Stimulated activated CD8-positive, alpha-beta memory T cell treated with anti-CD3 and anti-CD28 coated beads, Interleukin-4, amount 100 ng/mL, for 48 hours (primary cell): ENCODE data around the gene LRRC27.

Experiments used
- DNase-seq: peaks from one replicate; pipeline ENCODE4 v3.0.0-alpha.2; 2020

Gene LRRC27

DNA sequence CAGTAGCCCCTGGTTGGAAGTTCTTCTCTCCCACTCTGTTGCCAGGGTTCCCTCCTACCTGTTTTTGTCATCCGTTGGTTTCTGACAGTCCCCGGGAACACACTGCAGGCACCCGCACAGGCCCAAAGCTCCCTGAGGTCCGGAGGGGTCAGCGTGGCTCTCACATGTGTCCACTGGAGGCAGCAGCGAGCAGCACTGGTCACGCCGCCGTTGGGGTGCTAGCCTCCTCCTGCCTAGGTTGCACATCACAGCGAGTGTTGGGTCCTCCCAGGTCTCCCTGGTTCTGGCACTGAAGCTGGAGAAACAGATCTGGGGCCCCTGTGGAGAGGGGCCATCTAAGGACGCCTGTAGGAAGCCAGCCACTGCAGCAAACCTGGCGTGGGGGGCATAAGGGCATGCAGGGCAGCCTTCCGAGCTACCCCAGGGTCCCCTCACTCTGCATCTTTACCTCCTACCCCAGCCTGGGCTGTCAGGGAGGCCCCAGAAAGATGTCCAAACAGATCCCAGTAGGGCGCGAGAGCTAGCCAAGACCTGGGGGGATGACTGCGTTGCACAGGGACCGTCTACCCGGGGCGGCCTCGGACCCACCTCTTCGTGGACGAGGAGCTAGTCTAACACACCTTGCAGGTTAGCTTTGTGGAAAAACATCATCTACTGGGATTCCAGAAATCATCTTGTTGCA, 28.9 kb downstream of the LRRC27 start:
- DNase-seq: peak; percentile 74

DNA sequence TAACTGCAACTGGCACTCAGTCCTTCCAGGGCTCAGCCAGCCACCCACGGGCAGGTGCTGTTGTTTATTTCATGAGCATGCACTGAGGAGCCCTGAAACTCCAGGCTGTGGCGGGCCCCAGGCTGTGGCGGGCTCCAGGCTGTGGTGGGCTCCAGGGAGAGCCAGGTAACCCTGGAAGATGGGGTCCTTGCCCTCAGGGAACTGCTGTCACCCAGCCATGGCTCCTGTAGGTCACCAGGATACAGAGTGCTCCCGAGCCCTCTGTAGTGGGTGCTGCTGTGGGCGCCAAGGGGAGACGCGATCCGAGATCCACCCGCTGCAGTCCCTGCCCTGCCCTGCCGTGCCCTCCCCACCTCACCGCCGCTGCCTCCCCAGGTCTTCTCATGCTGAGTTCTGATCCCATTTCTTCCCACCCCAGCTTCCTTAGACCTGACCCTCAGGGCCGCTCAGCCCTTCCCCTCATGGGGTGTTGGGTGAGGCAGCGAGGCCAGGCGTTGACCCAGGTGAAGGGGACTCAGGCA, 29.6 kb downstream of the LRRC27 start:
- no peak for DNase-seq

DNA sequence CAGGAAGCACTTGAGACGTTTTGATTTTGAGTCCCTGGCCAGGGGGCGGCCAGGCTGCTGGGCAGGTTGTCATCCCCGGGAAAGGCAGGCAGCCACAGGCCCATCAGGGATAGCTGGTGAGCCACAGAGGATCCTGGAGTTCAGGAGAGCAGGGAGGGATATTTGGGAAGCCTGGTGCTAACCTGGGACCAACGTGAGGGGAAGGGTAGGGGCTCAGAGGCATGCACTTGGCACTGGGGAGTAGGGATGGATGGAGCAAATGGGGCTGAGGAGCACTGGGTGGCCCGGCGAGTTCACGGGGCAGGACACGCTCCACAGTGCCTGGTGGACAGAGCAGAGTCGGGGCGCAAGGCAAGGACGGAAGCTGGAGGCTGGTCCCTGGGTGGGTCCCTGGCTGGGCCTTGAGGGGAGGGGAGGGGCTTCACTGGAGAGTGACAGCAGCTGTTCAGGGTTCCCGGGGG, 30.2 kb downstream of the LRRC27 start:
- no peak for DNase-seq

DNA sequence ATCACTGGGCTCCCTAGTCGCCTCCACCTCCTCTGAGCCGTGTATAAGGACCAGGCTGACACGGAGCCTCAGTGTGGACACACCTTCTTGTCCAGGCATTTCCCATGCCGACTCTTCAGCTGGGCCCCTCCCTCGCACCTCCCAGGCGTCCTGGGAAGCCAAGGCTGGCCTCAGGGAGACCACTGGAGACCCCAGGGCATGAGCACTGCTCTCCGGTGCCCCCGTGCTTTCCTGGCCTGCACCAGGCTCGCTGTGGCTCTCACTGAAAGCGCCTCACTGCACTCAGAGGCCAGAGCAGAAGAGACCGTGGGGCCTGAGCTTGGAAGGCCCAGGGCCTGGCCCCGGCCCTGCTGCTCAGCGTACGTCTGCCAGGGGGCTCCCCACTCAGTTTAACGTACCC, 31.4 kb downstream of the LRRC27 start:
- no peak for DNase-seq

DNA sequence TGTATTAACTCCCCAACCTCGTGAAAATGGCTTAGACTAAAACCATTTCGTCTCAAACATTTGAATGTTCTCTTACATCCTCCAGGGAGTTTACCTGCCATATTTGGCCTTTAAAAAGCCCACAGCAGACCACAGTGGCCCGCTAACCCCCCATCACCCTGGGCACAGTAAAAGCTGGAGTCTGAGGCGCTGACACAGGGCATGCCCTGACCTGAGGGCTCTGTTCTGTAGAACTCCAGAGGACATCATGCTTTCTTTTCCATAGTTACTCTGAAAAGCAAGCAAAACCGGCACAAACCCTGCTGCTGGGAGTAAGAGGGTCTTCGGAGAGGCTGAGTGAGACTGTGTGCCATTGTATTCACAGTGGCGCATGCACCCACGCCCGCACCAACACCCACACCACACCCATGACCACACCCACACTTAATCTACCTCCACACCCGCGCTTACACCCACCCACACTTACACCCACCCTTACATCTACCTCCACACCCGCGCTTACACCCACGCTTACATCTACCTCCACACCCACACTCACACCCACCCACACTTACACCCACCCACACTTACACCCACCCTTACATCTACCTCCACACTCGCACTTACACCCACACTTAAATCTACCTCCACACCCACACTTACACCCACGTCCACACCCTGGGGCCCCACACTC, 32.1 kb downstream of the LRRC27 start:
- no peak for DNase-seq

DNA sequence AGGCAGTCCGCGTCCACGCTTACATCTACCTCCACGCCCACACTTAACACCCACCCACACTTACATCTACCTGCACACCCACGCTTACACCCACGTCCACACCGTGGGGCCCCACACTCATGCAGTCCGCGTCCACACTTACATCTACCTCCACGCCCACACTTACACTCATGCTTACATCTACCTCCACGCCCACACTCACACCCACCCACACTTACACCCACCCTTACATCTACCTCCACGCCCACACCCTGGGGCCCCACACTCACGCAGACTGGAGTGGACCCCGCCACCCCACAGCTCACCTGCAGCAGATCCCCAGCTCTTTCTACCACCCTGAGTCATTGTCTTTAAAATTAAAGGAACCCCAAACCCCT, 32.6 kb downstream of the LRRC27 start:
- DNase-seq: peak; percentile 85

DNA sequence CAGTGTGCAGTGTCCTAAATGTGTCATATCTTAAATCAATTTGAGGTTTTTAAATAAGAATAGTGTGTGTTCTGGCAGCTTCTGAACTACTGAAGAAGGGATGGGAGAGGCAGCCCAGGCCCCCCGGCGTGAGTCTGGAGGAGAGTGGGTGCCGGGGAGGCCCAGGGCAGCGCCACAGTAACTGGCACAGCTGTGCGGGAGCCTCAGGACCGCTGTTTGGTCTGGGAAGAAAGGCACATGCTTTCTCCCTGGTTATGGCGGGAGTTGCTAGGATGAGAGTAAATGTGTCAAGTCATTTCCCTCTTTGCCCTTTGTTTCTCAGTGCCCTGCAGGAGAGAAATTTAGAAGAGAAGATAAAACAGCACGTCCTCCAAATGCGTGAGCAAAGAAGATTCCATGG, 33.1 kb downstream of the LRRC27 start:
- DNase-seq: no peak

DNA sequence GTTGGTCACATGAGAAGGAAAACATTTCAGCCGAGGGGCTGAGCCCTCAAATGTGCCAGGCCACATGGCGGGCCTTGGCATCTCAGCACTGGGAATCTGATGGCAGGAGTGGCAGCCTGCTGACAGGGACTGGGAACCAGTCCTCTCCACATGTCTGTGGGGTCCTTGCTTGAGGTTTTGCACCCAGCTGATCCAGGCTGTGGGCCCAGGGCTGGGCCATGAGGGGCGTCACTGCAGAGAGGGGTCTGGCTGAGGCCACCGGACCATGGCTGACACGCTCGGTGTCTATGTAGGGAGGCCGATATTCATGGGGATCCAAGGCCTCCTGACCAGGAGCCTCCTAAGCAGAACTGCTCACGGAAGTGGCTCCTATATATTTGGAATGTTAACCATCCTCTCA, 34.0 kb downstream of the LRRC27 start:
- DNase-seq: no peak

DNA sequence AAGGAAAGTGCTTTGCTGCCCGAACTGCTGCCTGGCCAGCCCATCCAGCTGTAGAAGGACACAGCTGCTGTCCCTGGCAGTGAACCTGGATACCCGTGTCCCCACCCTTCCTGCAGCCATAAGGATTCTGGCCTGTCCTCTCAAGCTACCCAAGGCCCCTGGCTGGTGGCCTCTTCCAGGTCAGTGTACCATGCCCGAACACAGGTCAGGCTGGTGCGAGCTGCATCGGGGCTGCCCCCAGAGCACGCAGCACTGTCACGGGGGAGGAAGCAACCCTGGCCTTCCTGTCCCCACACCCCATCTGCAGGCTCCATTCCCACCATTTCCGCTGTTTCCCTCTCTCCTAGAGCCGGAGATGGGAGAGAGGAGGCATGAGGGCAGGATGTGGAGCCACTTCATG, 34.5 kb downstream of the LRRC27 start:
- DNase-seq: no peak

DNA sequence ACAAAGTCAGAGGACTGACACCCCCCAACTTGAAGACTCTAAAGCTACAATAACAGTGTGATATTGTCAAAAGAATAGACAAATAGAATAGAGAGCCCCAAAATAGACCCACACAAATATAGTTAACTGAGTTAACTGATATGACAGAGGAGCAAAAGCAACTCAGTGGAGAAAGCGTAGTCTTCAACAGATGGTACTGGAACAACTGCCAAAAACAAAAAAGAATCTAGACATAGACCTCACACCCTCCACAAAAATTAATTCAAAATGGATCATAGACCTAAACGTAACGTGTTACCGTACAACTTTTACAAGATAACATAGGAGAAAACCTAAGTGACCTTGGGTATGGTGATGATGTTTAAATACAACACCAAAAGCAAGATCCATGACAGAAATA, 36.4 kb downstream of the LRRC27 start:
- DNase-seq: no peak

DNA sequence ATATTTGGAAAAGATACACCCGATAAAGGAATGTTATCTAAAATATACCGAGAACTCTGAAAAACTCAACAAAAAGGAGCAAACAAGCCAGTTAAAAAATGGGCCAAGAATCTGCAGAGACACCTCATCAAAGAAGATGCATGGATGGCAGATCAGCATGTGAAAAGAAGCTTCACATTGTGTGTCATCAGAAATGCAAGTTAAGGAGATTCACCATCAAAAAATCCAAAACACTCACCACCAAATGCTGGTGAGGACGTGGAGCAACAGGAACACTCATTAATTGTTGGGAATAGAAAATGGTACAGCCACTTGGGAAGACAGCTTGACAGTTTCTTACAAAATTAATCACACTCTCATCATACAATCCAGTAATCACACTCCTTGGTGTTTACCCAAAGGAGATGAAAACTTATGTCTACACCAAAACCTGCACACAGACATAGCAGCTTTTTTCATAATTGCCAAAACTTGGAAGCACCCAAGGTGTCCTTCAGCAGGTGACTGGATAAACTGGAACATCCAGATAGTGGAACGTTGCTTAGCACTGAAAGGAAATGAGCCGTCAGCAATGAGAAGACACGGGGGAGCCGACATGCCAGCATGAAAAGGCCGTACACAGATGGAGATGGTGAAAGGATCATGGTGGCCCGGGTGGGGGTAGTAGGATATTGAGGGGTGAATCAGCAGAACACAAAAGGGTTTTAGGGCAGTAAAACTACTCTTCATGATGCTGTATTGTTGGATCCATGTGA, 37.1 kb downstream of the LRRC27 start:
- no peak for DNase-seq

DNA sequence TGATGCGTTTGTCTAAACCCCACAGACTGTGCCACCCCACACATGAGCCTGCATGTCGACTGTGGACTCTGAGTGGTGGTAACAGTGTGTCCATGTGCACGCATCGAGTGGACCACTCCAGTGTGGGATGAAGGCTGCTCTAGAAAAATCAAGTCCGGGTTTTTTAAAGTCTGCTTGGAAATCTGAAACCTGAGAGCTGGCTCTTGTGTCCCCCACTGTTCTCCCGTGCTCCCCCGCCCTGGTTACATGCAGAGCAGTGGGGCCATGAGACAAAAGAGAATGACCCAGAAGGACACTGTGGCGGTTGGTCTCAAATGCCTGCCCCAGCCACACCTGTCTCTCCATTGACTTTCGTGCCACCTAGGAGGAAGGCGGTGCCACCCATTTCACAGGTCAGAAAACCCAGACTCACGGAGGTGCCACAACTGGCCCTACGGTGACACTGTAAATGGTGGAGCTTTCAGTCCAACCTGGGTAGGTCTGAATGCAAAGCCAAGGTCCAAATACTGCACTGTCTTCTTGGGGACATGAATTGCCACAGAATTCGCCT, 37.7 kb downstream of the LRRC27 start:
- DNase-seq: no peak

DNA sequence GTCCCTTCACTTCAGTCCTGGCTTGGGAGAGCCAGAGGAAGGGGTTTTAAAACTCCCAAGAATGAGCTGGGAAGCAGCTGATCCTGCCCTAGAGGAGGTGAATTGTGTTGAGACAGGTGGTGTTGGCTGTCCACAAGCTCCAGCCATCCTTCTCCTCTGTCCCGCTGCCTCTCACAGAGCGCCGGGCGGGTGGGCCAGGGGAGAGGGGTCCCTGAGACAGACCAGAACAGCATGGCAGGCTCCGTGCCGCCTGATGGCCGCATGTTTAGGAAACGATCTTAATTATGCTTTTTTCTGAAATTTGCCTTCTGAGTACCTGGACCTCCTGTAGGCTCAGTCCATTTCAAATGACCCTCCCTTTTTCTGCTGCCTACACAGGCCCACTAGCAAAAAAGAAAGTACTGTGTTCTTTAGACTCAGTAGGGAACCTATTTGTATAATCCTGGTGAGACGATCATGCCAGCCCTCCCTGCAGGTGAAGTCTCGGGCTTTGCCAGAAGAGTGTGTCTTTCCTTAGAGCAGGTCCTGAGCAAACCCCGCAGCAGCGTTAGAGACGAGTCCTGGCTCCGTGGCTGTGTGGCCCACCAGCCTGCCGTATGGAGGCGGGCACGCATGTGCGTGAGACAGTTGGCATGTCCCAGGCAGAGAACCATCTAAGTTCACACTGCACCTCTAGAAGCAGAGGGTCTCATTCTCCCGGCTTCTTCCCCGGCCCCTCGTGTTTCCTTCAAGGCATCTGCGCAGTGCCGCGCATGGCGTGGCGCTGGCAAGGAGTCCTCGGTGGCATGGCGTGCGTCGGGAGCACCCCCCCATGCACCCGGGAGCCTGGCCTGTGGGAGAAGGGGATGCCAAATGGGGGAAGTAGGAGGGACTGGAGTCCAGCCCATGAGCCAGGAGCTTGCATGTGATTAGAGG, 38.7 kb downstream of the LRRC27 start:
- no peak for DNase-seq

DNA sequence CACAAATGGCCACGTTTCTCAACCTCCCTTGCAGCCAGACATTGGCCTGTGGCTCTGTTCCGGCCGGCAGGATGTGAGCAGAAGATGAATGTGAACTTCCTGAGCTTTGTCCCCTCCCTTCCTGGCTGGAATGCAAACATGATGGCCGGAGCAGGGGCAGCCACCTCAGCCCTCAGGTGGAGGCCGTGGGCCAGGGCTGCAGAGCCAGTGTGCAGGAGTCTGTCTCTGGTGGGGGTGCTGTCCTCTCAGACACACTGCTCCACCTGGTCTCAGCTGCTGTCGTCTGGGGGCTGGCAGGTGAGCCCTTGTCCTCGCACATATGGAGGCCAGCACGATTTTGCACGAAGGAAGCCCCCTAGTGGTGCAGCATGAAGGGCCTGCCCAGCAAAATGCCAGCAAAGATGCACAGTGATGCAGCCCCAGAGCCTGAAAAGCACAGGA, 39.7 kb downstream of the LRRC27 start:
- DNase-seq: peak; percentile 63

DNA sequence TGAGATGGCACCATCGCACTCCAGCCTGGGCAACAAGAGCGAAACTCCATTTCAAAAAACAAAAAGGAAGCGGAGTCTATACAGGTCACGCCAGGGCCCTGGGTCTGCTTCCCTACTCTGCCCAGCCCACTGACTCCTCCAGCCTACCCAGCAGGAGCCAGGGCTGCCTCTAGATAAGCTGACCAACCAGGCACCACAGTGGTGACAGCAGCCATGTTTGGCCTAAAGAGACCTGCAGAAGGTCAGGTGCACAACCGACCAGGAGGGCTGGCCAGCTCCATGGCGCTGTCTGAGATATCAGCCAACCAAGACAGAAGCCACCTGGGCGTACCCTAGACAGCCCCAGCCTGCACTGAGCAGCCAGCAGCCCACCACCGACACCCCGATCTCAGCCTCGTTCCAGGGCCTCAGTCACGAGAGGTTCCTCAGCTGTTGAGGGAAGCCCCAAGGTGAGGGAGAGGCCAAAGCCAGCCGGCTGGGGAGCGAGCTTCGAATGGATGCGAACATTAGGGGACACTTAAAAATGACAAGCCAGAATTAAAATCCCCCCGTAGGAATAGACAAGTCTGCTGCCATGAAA, 40.6 kb downstream of the LRRC27 start:
- DNase-seq: no peak

DNA sequence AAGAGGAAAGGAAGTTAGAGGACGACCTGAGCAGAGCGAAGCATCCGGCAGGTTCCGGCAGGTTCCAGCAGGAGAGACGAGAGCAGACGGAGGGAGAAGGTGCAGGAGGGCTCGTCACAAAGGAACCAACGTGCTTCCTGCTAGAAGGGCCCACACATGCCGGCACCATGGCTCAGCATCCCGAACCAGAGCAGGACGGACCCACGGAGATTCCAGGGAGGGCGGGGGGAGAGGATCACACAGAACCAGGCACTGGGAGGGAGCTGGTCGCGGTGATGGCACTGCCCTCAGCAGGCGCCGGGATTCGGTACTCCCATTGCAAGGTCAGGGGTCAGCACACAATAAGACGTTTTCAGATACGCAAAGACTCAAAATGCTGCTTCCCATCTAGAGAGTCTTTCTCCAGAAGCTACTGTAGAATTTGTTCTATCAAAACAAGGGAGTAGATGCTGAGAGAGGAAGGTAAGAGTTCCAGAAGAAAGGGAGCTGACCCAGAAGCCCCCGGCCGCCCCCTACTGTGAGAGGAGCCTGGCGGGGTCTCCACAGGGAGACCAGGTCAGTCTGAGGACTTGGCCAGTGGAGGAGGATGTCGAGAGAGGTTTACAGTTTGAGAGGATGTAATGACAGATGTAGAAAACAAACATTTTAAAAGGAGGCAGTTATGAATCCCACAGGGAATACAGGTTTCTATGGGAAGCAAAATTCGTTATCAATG, 41.4 kb downstream of the LRRC27 start:
- DNase-seq: no peak

DNA sequence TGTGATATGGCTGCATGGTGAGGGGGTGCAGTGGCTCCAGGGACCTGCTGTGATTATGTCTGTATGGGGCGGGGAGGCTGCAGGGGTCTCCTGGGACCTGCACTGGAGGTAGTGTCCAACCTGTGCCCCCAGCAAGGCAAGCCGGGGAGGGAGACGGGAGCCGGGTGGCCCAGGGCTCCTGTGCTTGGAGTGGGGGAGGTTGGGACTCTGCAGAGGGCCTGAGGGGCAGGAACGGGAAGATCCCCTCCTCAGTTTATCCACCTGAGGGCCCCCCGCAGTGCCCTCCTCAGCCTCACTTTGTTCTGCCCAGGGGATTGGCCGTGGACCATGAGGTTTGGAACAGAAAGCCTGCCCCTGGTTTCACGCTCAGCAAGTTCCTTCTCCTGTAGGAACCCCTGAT, 42.2 kb downstream of the LRRC27 start:
- no peak for DNase-seq

DNA sequence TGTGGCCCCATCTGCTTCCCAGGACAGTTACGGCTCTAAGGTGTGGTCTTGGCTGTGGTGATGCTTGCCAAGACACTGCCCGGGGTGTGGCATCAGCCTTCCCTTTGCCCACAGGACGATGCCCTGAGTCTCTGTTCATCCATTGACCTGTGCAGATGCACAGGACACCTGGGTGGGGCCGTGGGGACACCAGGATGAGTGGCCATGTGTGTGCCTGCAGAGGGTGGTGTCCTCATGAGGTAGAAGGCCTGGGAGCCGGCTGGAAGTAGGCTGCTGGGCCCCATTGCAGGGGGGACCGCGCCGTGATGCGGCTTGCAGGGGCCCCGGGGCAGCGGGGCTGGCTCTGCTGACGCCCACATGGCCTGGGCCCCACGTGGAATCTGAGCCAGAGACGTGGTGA, 42.6 kb downstream of the LRRC27 start:
- no peak for DNase-seq

DNA sequence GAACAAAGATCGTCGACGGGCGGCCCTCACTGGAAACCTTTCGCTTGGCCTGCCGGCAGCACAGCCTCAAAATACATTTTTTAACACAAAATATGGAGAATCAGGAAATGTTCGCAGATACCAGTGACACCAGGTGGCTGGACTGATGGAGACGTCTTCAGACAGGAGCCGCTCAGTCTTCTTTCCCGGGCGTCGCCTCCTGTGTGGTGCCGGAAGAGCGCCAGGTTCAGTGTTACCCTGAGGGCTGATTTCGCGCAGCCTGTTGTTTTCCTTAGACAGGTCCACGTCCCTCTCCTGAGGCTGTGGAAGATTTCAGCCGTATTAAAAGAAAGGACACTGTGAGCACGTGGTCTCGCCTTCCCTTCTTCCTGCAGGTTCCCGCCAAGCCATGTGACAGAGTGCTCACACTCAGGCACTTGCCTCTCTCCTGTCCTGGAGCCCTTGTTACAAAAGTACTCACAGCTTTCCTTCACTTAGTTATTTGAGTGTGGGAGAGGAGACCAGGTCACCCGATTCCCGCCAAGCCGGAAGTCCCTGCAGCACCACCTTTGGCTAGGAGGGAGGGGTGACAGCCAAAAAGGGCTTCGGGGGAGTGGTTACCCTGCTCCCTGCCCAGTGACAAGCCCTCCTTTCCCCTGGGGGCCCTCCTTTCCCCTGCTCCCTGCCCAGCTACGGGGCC, 43.3 kb downstream of the LRRC27 start:
- DNase-seq: no peak

DNA sequence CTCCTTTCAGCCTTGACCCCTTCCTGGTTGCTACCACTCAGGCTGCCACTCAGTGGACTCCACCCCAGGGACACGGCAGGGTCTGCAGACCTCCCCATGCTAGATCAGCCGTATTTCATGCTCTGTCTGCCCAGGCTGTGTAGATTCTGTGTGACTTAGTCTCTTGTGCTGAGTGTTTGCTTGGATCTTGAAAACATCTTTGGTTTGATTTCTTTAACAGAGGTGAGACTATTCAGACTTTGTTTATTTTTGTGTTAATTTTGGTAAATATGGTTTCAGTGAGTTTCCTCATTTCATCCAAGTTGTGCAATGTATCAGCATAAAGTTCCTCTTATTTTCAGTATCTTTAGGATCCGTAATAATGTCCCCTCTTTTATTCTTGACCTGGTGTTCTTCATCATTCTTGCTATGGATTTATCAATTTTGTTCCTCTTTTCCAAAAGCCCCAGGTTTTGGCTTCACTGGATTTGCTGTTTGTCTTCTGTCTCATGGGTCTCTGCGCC, 43.9 kb downstream of the LRRC27 start:
- DNase-seq: no peak
